Stimulated activated CD4-positive, alpha-beta T cell treated with anti-CD3 and anti-CD28 coated beads, Interleukin-4, amount 100 ng/mL, for 24 hours (primary cell): ENCODE measurements around the gene COX15.
"Not testable (repeated sequence)": the region's sequence is repeated elsewhere in the genome, so short reads cannot be mapped to it uniquely, and the experiment has no call there.

Source experiments
- DNase-seq: peaks from one replicate; pipeline ENCODE4 v3.0.0-alpha.2; 2020

COX15 gene

DNA sequence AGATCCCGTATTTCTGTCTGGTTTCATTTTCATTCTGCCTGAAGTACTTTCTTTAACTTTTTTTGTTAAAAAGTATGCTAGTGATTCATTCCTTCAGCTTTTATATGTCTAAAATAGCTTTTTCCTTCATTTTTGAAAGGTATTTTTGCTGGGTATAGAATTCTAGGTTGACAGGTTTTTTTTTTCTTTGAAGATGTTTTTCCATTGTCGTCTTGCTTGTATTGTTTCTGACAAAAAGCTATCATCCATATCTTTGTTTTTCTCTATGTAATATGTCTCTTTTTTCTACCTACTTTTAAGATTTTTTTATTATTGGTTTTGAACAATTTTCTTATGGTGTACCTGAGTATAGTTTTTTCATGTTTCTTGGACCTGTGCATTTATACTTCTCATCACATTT is 8.3 kb upstream of the COX15 start:
- no peak for DNase-seq

DNA sequence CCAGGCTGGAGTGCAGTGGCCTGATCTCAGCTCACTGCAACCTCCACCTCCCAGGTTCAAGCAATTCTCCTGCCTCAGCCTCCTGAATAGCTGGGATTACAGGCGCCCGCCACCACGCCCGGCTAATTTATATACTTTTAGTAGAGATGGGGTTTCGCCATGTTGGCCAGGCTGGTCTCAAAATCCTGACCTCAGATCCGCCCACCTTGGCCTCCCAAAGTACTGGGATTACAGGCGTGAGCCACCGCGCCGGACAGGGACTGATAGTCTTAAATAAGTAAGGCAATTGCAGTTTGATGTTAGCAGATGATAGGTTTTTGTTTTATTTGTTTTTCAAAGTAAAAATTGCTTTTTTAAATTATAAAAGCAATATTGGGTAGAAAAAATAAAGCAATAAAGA is 2.2 kb upstream of the COX15 start:
- DNase-seq, result not testable (repeated sequence)

DNA sequence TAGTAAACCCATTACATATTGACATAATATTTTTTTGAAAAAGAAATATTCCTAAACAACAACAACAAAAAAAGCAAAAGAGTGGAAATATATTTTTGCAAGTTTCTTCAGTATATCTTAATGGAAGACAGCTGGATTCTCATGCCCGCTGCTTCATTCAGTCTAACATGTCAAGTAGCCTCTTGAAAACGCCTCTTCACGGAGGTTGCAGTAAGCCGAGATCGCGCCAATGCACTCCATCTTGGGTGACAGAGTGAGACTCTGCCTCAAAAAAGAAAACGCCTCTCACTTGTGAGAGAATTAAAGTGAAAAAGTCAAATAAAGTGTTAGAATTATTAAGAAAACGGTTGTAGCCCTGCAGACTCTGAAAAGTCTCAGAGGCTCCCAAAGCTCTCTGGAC is 1.4 kb upstream of the COX15 start:
- DNase-seq, result no peak

DNA sequence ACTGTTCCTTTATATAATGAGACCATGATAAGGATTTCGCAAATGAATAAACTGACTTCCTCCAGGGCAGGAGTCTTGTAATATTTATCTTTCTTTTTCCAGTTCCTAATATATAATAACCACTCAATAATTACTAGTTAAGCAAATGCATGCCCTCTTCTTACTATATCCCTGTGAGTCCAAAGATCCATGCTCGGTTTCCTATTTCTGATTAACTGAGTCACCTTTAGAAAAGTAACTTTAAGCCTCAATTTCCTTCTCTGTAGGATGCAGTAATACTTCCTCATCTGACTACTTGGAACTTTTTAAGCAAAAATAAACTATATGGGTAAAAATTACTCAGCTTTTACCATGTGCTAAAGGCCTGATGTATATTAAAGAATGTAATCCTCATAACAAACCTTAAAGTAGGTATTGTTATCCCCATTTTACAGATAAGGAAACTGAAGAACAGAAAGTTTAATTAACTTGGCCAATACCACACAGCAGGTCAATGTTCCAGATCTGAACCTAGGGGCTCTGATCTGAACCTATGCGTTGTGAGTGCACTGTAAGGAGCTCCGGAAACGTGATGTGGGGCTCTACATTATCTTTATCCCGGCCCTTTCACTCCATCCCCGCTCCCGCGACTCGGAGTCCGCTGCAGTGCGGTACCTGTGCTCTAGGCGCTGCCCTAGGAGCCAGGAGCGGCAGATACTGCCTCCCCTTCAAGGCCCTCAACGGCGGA is 458 bp downstream of the COX15 start:
- DNase-seq, result no peak

DNA sequence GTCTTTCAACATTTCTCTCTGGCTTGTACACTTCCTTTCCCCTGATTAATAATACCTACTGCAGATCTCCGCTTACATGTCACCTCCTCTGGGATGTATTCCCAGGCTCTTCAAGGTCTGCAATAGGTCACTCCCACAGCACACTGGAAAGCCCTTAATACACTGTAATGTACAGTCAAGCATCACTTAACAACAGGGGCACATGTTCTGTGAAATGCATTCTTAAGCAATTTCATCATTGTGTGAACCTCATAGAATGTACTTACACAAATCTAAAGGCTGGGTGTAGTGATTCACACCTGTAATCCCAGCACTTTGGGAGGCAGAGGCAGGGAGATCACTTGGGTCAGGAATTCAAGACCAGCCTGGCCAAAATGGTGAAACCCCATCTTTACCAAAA is 1.9 kb downstream of the COX15 start:
- DNase-seq, result no peak

DNA sequence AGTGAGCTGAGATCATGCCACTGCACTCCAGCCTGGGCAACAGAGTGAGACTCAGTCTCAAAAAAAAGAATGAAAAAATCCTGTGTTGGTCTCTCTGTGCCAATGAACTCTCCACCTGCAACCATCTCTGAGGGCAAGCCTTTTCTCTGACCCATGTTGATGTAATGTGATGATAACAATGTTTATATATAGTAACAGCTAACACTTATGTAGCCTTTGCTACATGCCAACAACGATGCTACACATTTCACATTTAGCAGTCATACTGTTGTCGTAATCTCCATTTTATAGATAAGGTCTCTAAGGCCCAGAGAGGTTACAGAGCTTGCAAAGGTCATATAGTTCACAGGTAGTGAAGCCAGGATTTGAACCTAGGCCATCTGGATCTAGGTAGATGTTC is 11.5 kb downstream of the COX15 start:
- no peak for DNase-seq

DNA sequence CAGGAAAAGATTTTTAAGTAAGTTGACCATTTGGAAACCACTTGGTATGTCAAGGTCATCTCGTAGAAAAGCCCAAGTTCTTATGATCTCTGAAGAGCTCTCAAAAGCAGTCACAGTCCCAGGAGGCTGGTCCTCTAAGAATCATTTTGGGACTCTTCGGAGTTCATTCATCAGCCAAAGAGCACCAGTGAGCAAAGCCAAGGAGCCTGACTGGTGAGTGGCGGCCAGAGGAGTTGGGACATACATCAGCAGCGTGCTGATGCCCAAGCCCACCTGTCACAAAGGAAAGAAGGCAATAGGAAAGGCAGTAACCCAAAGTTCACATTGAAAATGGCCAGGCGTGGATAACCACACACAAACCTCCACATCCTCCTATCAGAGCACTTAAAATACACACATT is 17.5 kb downstream of the COX15 start:
- no peak for DNase-seq

DNA sequence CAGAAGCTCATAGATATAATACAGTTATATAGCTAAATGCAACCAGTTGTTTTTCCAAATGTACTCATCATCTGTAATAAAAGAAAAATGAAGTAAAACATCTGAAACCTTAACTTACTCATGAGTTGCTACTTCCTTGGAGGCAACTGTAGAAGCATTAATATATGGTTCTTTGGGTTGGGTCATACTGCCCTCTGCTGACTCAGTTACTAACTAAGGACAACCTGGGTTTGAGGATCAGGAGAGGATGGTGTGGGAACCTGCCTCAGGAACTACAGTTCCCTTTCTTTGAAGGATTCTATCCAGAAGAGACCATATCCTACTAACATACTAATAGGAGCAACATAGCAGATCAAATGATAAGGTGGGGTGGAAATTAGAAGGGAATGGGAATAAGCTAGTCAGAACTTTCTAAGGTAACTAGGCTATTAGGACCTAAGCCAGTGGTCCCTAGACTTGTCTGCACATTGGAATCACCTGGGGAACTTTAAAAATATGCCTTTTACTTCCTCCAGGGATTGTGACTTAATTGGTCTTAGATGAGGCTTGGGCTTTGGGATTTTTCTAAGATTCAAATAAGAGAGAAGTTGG is 20.7 kb downstream of the COX15 start:
- DNase-seq, result peak; percentile 43

DNA sequence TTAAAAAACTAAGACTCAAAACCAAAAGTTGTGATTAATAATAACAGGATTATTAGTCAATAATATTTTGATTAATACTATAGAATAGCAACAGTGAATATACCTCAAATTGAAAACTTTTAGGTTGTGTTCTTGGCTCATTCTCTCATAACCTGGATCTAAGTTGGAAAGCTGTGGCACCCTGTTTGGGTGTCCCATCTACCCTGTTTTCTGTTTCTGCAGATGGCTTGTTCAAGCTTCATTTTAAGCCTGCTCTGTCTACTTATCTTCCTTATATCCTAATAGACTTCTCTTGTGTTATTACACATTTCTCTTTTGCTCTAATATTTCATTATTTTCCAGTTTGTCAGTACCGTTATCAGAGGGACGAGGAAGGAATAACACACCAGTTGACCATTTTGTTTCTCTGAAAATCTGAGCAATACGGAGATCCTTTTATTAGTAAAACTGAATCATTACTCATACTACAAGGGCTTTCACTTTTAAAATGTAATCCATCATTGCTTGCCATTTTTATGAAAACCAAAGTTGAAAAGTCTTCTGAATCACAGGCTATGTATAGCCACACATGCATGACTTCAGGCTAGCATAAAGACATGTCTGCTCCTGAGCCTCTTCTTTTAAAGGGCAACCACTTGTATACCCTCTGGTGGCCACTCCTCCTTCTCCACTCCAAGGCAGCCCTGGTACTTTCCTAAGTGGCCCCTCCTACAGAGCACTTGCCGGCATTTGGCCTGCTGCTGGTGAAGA is 22.3 kb downstream of the COX15 start:
- DNase-seq, result no peak

DNA sequence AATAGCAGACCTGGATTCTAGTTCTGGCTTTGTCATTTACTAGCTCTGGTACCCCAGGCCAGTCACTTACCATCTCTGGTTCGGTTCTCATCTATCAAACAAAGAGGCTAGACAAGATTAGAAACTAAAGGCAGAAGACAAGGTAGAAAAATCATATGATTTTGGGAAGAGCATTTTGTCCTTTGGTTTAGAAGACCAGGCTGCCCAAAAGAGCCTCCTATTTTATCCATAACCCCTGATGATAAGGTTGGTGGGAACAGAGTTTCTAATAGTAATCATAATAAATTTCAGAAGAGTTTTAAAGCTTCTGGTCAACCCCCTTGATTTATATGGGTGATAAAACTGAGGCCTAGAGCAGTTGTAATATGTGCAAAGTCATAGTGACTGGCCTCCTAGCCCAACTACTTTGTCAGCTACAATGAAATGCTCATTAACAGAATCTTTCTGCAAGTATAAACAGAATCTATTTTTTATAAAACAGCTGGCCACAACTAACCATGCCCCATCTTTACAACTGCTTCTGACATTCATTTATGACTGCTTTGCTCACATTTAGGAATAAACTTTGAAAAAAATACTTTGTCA is 23.4 kb downstream of the COX15 start:
- DNase-seq, result no peak

DNA sequence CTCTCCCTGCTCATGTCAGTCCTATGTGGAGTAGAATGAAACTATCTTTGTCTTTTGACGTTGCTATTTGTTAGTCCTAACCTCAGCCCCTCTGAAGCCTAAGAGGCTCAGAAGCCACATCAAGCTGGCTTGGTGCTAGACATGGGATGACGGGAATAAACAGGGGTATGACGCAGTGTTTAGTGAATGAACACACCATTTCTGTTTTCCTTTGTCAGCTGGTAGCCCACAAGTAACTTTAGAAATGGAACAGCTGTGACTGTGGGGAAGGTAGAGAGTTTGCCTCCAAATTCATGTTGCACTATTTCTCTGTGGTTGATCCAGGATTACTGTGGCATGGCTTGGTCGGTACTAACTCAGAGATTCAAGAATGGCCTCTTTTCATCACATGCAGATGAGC is 31.3 kb downstream of the COX15 start:
- DNase-seq, result no peak

DNA sequence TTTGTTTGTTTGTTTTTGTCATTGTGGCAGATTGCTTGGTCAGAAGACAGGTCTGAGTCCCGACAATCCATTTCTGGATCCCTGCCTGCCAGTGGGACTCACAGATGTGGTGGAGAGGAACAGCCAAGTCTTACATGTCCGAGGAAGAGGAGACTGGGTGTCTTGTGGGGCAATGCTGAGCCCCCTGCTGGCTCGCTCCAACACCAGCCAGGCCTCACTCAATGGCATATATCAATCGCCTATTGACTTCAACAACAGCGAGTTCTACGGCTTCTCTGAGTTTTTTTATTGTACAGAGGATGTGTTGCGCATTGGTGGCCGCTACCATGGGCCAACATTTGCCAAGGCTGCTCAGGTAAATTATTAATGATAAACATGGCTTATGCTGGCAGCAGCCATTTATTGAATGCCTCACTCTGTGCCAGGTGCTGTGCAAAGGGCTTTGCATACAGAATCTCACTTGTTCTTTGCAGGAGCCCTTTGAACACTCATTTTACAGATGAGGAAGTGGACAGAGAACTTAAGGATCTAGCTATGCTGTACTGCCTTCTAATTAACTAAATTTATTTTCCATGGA is 33.3 kb downstream of the COX15 start:
- no peak for DNase-seq

DNA sequence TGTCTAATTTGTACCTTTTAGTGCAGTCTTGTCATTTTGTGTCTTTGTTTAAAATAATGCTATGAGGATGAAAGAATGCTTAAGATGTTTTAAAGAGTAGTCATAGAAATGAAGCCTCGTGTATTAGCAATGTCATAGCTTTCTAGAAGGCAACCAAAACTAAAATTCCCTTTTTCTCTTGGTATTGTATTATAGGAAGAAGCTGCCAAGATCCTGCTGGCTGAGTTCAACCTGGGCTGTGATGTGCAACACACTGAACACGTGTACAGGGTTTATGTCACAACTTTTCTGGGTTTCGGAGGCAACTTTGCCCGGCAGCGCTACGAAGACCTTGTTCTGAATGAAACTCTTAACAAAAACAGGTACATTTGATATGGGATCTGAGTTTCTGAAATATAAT is 36.2 kb downstream of the COX15 start:
- DNase-seq, result no peak

DNA sequence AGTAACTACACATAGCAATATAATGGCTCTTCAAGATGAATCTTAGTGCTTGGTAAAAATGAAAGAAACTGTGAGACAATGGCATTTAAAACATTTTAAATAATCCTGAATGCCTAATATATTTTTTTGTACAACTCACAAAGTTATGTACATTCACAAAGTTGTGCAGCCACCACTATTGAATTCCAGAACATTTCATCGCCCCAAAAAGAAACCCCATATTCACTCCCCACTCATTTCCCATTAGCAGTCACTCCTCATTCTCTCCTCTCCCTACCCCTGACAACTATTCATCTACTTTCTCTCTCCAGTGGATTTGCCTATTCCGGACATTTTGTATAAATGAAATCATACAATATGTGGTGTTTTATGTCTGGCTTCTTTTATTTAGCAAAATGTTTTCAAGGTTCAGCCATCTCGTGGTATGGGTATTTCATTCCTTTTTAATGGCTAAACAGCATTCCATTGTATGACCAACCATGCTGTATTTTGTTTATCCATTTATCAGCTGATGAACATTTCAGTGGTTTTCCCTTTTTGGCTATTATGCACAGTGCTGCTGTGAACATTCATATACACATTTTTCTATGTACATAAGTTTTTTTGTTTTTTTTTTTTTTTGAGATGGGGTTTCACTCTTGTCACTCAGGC is 37.9 kb downstream of the COX15 start:
- DNase-seq, result no peak

DNA sequence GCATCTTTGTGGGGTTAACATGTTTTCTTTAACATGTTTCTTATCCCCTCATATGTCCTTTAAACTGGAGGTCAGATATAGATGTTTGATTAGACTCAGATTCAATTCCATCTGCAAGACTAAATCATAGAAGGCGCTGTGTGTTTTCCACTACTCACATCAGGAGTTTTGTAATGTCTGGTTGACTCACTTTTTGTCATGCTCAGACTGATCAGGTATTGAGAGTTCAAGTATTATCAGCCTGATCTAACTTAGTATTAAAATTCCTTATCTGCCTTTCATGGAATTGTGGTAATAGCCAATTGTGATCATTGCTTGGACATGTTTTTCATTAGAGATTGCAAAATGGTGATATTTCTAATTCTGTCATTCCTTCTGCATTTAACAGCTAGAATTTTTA is 42.5 kb downstream of the COX15 start:
- DNase-seq, result no peak

DNA sequence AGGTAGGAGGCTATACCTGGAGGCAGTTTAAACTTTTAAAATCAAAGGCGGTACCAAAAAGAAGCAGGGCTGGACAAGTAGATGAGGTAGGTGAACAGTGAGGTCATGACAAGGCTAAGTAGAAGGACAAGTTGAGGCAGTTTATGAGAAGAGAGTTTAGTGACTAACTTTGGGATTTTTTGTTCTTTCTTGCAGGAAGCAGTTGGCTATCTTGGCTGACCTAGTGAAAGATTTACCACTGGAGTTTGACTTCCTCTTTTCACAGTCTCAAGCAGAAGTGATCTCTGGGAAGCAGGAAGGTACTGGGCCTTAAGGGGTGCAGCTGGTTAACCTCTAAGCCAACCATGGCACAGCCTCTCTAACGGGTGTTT is 46.3 kb downstream of the COX15 start:
- no peak for DNase-seq

DNA sequence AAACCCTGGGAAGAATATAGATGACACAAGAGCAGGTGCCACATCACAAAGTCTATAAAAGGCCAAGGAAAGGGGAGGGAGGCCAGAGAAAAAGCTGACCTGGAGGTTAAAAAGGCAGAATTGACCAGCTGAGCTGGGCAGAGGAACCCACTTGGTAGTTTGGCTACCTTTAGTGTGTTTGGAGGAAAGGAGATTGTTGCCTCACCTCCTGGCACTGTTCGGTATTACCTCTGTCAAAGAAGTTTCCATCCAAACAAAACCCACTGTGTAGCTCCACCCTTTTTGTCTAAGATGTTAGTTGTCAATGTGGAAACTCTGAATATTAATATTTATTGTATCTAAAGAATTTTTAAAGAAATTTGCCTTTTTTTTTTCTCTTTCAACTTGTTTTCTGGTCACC is 49.2 kb downstream of the COX15 start:
- DNase-seq, result no peak
